Astrocyte (in vitro differentiated cells and primary cell): Measurements from ENCODE around the gene ARRDC1. TPM values are rescaled to one million over a fixed set of nuclear protein-coding genes. Genes with fewer than 3 reads are reported as not detected.

Experiments
- DNase-seq: peaks from one replicate; pipeline ENCODE4 v3.0.0-alpha.2; 2010; ENCODE audit warnings: low read depth
- FAIRE-seq: peaks from 2 replicates; lab custom pipeline; 2011; peaks lifted over from hg19 to GRCh38; lab: Jason Lieb, UNC
- H2AFZ ChIP-seq: 2 replicates; pipeline ENCODE4 v1.6.0; 2012; ENCODE audit warnings: low read depth, low read length, inconsistent platforms
- H3K27ac ChIP-seq: 2 replicates; pipeline ENCODE4 v1.5.1; 2011; ENCODE audit warnings: low read depth, low read length, inconsistent platforms
- H3K27me3 ChIP-seq: 2 replicates; pipeline ENCODE4 v1.6.0; 2011; ENCODE audit warnings: low read length, inconsistent platforms; ENCODE audit not compliant: insufficient read depth
- H3K36me3 ChIP-seq: 2 replicates; pipeline ENCODE4 v1.5.1; 2011; ENCODE audit warnings: low read length, inconsistent platforms; ENCODE audit not compliant: insufficient read depth
- H3K4me1 ChIP-seq: 2 replicates; pipeline ENCODE4 v1.5.1; 2011; ENCODE audit warnings: low read length, inconsistent platforms; ENCODE audit not compliant: insufficient read depth
- H3K4me2 ChIP-seq: 2 replicates; pipeline ENCODE4 v1.6.0; 2012; ENCODE audit warnings: low read length, inconsistent platforms
- H3K4me3 ChIP-seq: 2 replicates; pipeline ENCODE4 v1.5.1; 2011; ENCODE audit warnings: low read depth, mild to moderate bottlenecking, low read length, inconsistent platforms; ENCODE audit not compliant: insufficient read depth
- H3K79me2 ChIP-seq: 2 replicates; pipeline ENCODE4 v1.6.0; 2012; ENCODE audit warnings: mild to moderate bottlenecking, low read length, inconsistent platforms; ENCODE audit not compliant: insufficient read depth
- H3K9ac ChIP-seq: 2 replicates; pipeline ENCODE4 v1.6.0; 2012; ENCODE audit warnings: mild to moderate bottlenecking, low read length, inconsistent platforms
- H3K9me3 ChIP-seq: 2 replicates; pipeline ENCODE4 v1.5.1; 2012; ENCODE audit warnings: low read depth, mild to moderate bottlenecking, low read length, inconsistent platforms; ENCODE audit not compliant: insufficient read depth
- H4K20me1 ChIP-seq: 2 replicates; pipeline ENCODE4 v1.6.0; 2012; ENCODE audit warnings: low read length, inconsistent platforms; ENCODE audit not compliant: insufficient read depth
- H3K27ac Mint-ChIP-seq: one replicate; pipeline ENCODE4 v1.8.0; 2021; ENCODE audit warnings: mild to moderate bottlenecking, mixed read lengths; ENCODE audit not compliant: unreplicated experiment
- H3K27me3 Mint-ChIP-seq: one replicate; pipeline ENCODE4 v1.8.0; 2021; ENCODE audit warnings: low read depth, mixed read lengths; ENCODE audit not compliant: unreplicated experiment
- H3K36me3 Mint-ChIP-seq: one replicate; pipeline ENCODE4 v1.8.0; 2021; ENCODE audit warnings: low read depth, mixed read lengths; ENCODE audit not compliant: unreplicated experiment
- H3K4me1 Mint-ChIP-seq: one replicate; pipeline ENCODE4 v1.8.0; 2021; ENCODE audit warnings: low read depth, mixed read lengths; ENCODE audit not compliant: unreplicated experiment
- H3K4me3 Mint-ChIP-seq: one replicate; pipeline ENCODE4 v1.8.0; 2021; ENCODE audit warnings: mild to moderate bottlenecking, moderate library complexity, mixed read lengths; ENCODE audit not compliant: unreplicated experiment
- H3K9me3 Mint-ChIP-seq: one replicate; pipeline ENCODE4 v1.8.0; 2021; ENCODE audit warnings: mild to moderate bottlenecking, mixed read lengths; ENCODE audit not compliant: unreplicated experiment
- CTCF ChIP-seq: IDR thresholded peaks from 2 replicates; pipeline ENCODE4 v1.5.1; 2011; ENCODE audit warnings: low read depth, mild to moderate bottlenecking, inconsistent platforms, low read length, moderate library complexity; ENCODE audit not compliant: insufficient read depth
- EZH2 ChIP-seq: IDR thresholded peaks from 2 replicates; pipeline ENCODE4 v1.6.1; 2012; ENCODE audit warnings: mild to moderate bottlenecking, low read length, inconsistent platforms; ENCODE audit not compliant: insufficient read depth
- total RNA-seq: library from RNA; stranded (reverse); gene quantifications from 2 replicates; pipeline ENCODE4 v1.2.1, GENCODE V29; 2021

Gene ARRDC1
- total RNA-seq, 1 donor from 2014 or later: 14.2 TPM

- FAIRE-seq: no peak
Observed at GRCh38 chr9:137630126-137630525, 24.6 kb downstream of the ARRDC1 start.

GRCh38 chr9:137630679-137631078 is 25.2 kb downstream of the ARRDC1 start:
- peaks cover 27% of the 10 kb centered on the region for H3K4me1 Mint-ChIP-seq
- no peaks in the 10 kb centered on the region for H3K27me3 Mint-ChIP-seq
- Histone ChIP-seq H3K27ac (no peak overlapping the region), H3K36me3 (no peaks in the 10 kb centered on the region), H3K9ac (no peak overlapping the region), H3K4me1 (peaks cover 2% of the 10 kb centered on the region), H4K20me1 (peaks cover 78% of the 10 kb centered on the region), H3K27me3 (no peaks in the 10 kb centered on the region), H3K4me2 (no peak overlapping the region), H2AFZ (no peak overlapping the region), H3K4me3 (no peak overlapping the region), H3K79me2 (peaks cover 96% of the 10 kb centered on the region), H3K9me3 (no peaks in the 10 kb centered on the region)
- DNase-seq: no peak
- peaks cover 3% of the 10 kb centered on the region for H3K36me3 Mint-ChIP-seq
- no peak for FAIRE-seq
- TF ChIP-seq CTCF: no peak
- TF ChIP-seq EZH2: no peak
- H3K9me3 Mint-ChIP-seq: no peaks in the 10 kb centered on the region
- no peak overlapping the region for H3K4me3 Mint-ChIP-seq
- no peak overlapping the region for H3K27ac Mint-ChIP-seq

More at GRCh38 chr9:137630126-137630525, 24.6 kb downstream of the ARRDC1 start:
- H3K9ac ChIP-seq: no peak overlapping the region
- DNase-seq: no peak
- Mint-ChIP-seq H3K4me3 (peak overlapping the region; percentile 51), H3K9me3 (no peaks in the 10 kb centered on the region), H3K27me3 (no peaks in the 10 kb centered on the region), H3K4me1 (peaks cover 27% of the 10 kb centered on the region), H3K27ac (no peak overlapping the region), H3K36me3 (peaks cover 5% of the 10 kb centered on the region)
- no peak overlapping the region for H2AFZ ChIP-seq
- peaks cover 98% of the 10 kb centered on the region for H3K79me2 ChIP-seq
- TF ChIP-seq CTCF: no peak
- no peak for TF ChIP-seq EZH2
- H4K20me1 ChIP-seq: peaks cover 82% of the 10 kb centered on the region
- no peaks in the 10 kb centered on the region for H3K9me3 ChIP-seq
- no peak overlapping the region for H3K4me3 ChIP-seq
- no peak overlapping the region for H3K4me2 ChIP-seq
- no peaks in the 10 kb centered on the region for H3K27me3 ChIP-seq
- H3K27ac ChIP-seq: no peak overlapping the region
- no peaks in the 10 kb centered on the region for H3K36me3 ChIP-seq
- H3K4me1 ChIP-seq: peaks cover 2% of the 10 kb centered on the region

- H3K36me3 ChIP-seq: no peaks in the 10 kb centered on the region
- FAIRE-seq (no peak), DNase-seq (no peak)
- Mint-ChIP-seq H3K9me3 (no peaks in the 10 kb centered on the region), H3K36me3 (peaks cover 3% of the 10 kb centered on the region), H3K27ac (no peak overlapping the region), H3K27me3 (no peaks in the 10 kb centered on the region), H3K4me1 (peaks cover 27% of the 10 kb centered on the region), H3K4me3 (no peak overlapping the region)
- H3K4me1 ChIP-seq: peaks cover 2% of the 10 kb centered on the region
- no peak overlapping the region for H3K9ac ChIP-seq
- H3K79me2 ChIP-seq: peaks cover 97% of the 10 kb centered on the region
- no peak overlapping the region for H3K4me2 ChIP-seq
- no peaks in the 10 kb centered on the region for H3K27me3 ChIP-seq
- H3K4me3 ChIP-seq: no peak overlapping the region
- no peak for TF ChIP-seq EZH2
- TF ChIP-seq CTCF: no peak
- no peaks in the 10 kb centered on the region for H3K9me3 ChIP-seq
- H2AFZ ChIP-seq: no peak overlapping the region
- peaks cover 80% of the 10 kb centered on the region for H4K20me1 ChIP-seq
- no peak overlapping the region for H3K27ac ChIP-seq
Observed at GRCh38 chr9:137631345-137632229, 26.1 kb downstream of the ARRDC1 start.
